Measurements from ENCODE around the gene IRAK1. TPM values are rescaled to one million over a fixed set of nuclear protein-coding genes. Genes with fewer than 3 reads are reported as not detected.

Gene IRAK1
- total and polyA plus RNA-seq, 10 of the 15 experiments (the other 5 are each of a cell fraction or from before 2014, with no cell fraction given), result 4.2 to 136 (median 39.5) TPM

GRCh38 chrX:154015581-154016264 is 4.0 kb downstream of the IRAK1 start (continued):
- no peak for TF ChIP-seq RELB (IDR thresholded peaks at IDR 0.05; ENCODE audit: low read depth)
- TF ChIP-seq KDM1A (IDR thresholded peaks at IDR 0.05; ENCODE audit: borderline replicate concordance), result no peak
- TF ChIP-seq, protein P1, sequence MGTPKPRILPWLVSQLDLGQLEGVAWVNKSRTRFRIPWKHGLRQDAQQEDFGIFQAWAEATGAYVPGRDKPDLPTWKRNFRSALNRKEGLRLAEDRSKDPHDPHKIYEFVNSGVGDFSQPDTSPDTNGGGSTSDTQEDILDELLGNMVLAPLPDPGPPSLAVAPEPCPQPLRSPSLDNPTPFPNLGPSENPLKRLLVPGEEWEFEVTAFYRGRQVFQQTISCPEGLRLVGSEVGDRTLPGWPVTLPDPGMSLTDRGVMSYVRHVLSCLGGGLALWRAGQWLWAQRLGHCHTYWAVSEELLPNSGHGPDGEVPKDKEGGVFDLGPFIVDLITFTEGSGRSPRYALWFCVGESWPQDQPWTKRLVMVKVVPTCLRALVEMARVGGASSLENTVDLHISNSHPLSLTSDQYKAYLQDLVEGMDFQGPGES (IDR thresholded peaks at IDR 0.05), result no peak
- TF ChIP-seq LARP7 (IDR thresholded peaks at IDR 0.05), result no peak
- TF ChIP-seq YY1 (IDR thresholded peaks at IDR 0.05; ENCODE audit: low read depth, low read length), result no peak

- intact Hi-C loops (cut with micrococcal nuclease; ENCODE audit: unreplicated experiment) (loop anchor here (5.0 kb wide), 1 partner anchor 38 kb away; no protein-coding TSS in a partner anchor), in situ Hi-C loops (cut with MboI) (no loop called here)
- 48% methylated on average over 24 of the region's 24 CpGs for WGBS (ENCODE audit: insufficient coverage, insufficient replicate concordance, low lambda C conversion rate, missing lambda C conversion rate)
- no peak overlapping the region for H3K4me2 ChIP-seq (ENCODE audit: control insufficient read depth, insufficient read depth)
- ChIA-PET CTCF (interaction anchor here (0.6 to 5.6 kb wide), 13 partner anchors 10 to 742 kb away, joined by 3 to 35 read pairs (median 5); partner anchors contain the start of gene HCFC1), SMC1A (ENCODE audit: uncharacterized antibody, unreplicated experiment) (interaction anchor here (1.1 to 2.5 kb wide), 4 partner anchors 30 to 47 kb away, joined by 3 to 5 read pairs (median 5); no protein-coding TSS in a partner anchor), POLR2A (interaction anchor here (0.7 to 0.8 kb wide), 2 partner anchors 12 to 33 kb away, joined by 3 read pairs; no protein-coding TSS in a partner anchor), RAD21 (ENCODE audit: unreplicated experiment) (interaction anchor here (1.0 to 2.5 kb wide), 4 partner anchors 34 to 47 kb away, joined by 3 to 8 read pairs (median 5); no protein-coding TSS in a partner anchor)
- H3K9ac ChIP-seq (ENCODE audit: control insufficient read depth, insufficient read depth, low read length), result no peak overlapping the region
- no peak overlapping the region for H2AFZ ChIP-seq (ENCODE audit: control insufficient read depth, low read depth, low read length)
- H3K36me3 ChIP-seq (ENCODE audit: control insufficient read depth in 2 of 2, insufficient read depth in 2 of 2, low read length in 1 of 2), result peaks cover 0 to 5% of the 10 kb centered on the region in 2 experiments; a peak in 3 of 4 replicates
- no peaks in the 10 kb centered on the region for H3K27me3 ChIP-seq (replicated peaks in 1 of 2; ENCODE audit: control insufficient read depth in 2 of 2, insufficient read depth in 2 of 2, low read length in 1 of 2)
- BruUV-seq (replicated peaks), result no TSS peak
- ATAC-seq (no peak), FAIRE-seq (no peak), DNase-seq (ENCODE audit: low read depth, low spot score) (no peak)
- peaks cover 32% of the 10 kb centered on the region for H3K79me2 ChIP-seq (ENCODE audit: control insufficient read depth, insufficient read depth, low read length)
- no peak overlapping the region for H3K27ac ChIP-seq (ENCODE audit: control insufficient read depth, insufficient read depth)
- H3K9me3 ChIP-seq (replicated peaks; ENCODE audit: control insufficient read depth, insufficient read depth, low read length), result no peaks in the 10 kb centered on the region
- H3K4me1 ChIP-seq (ENCODE audit: control insufficient read depth, insufficient read depth, low read length), result peaks cover 6% of the 10 kb centered on the region
- no peak overlapping the region for H3K4me3 ChIP-seq
- H4K20me1 ChIP-seq (ENCODE audit: control insufficient read depth, insufficient read depth), result no peaks in the 10 kb centered on the region
- TF ChIP-seq ESRRA (IDR thresholded peaks at IDR 0.05; ENCODE audit: low read length) (no peak), RBBP5 (conservative IDR thresholded peaks at IDR 0.05) (no peak), HDAC2 (IDR thresholded peaks at IDR 0.05) (no peak), IRF4 (IDR thresholded peaks at IDR 0.05; ENCODE audit: low read depth, low read length) (no peak), FOXM1 (IDR thresholded peaks at IDR 0.05; ENCODE audit: low read depth, low read length) (no peak), CREM (IDR thresholded peaks at IDR 0.05; ENCODE audit: low read depth) (no peak), ZZZ3 (IDR thresholded peaks at IDR 0.05; ENCODE audit: control insufficient read depth, insufficient read length, low read depth) (no peak), MYC (IDR thresholded peaks at IDR 0.05; ENCODE audit: insufficient read depth, insufficient read length, insufficient replicate concordance, low read length, severe bottlenecking) (no peak), NFYB (IDR thresholded peaks at IDR 0.05; ENCODE audit: insufficient read depth, low read depth, low read length) (no peak), SIX5 (IDR thresholded peaks at IDR 0.05; ENCODE audit: low read depth, low read length, severe bottlenecking) (no peak), RB1 (IDR thresholded peaks at IDR 0.05; ENCODE audit: borderline replicate concordance) (no peak), PML (IDR thresholded peaks at IDR 0.05; ENCODE audit: low read length) (no peak)
These were observed 5.0 kb downstream of the IRAK1 start for GRCh38 chrX:154014429-154015380.
